PC-9 (cell line): ENCODE results near the gene LAG3. TPM values are rescaled to one million over a fixed set of nuclear protein-coding genes. Genes with fewer than 3 reads are reported as not detected.

Source experiments
- BruUV-seq: library from RNA; stranded (reverse); fragments of 400-500 nt; replicated peaks from 2 replicates; lab custom pipeline; 2021; lab: Mats Ljungman, UMichigan
- CTCF ChIA-PET: fragments of 300-600 bp; sonication (Branson Sonifier 250); formaldehyde crosslinking; loops from one replicate; lab custom pipeline; 2022; ENCODE audit warnings: antibody characterized with exemption; lab: Charles Lee
- POLR2A ChIA-PET: fragments of 300-600 bp; sonication (Branson Sonifier 250); formaldehyde crosslinking; loops from one replicate; lab custom pipeline; 2022; ENCODE audit warnings: antibody characterized with exemption; ENCODE audit not compliant: unreplicated experiment; lab: Charles Lee
- DNase-seq, 2 experiments: peaks; one replicate each; pipeline versions ENCODE4 v3.0.0 to v3.0.0-alpha.2; 2015 to 2022; ENCODE audit warnings: mixed read lengths in 1 of 2
- H2AFZ ChIP-seq: fragments of 200-600 bp; sonication (generic); 2 replicates; pipeline ENCODE4 v1.8.1; 2017; ENCODE audit warnings: antibody characterized with exemption
- H3F3A ChIP-seq: fragments of 200-600 bp; sonication (generic); 2 replicates; pipeline ENCODE4 v1.8.1; 2017; ENCODE audit warnings: antibody characterized with exemption, mild to moderate bottlenecking, low read depth; ENCODE audit not compliant: insufficient read depth
- H3K27ac ChIP-seq: fragments of 200-600 bp; sonication (generic); 2 replicates; pipeline ENCODE4 v1.6.1; 2016; ENCODE audit warnings: mixed run types
- H3K27me3 ChIP-seq: fragments of 200-600 bp; sonication (generic); 2 replicates; pipeline ENCODE4 v1.6.1; 2016; ENCODE audit warnings: low read depth, mixed run types; ENCODE audit not compliant: insufficient read depth
- H3K36me3 ChIP-seq: fragments of 200-600 bp; sonication (generic); 2 replicates; pipeline ENCODE4 v1.6.1; 2016; ENCODE audit warnings: low read depth, mixed run types
- H3K4me1 ChIP-seq: fragments of 200-600 bp; sonication (generic); replicated peaks from 2 replicates; pipeline ENCODE4 v1.6.1; 2016; ENCODE audit warnings: mixed run types; ENCODE audit not compliant: insufficient read depth
- H3K4me2 ChIP-seq: fragments of 200-600 bp; sonication (generic); 2 replicates; pipeline ENCODE4 v1.6.1; 2017; ENCODE audit warnings: mixed run types
- H3K4me3 ChIP-seq: fragments of 200-600 bp; sonication (generic); 2 replicates; pipeline ENCODE4 v1.6.1; 2016; ENCODE audit warnings: mixed run types
- H3K79me2 ChIP-seq: fragments of 200-600 bp; sonication (generic); 2 replicates; pipeline ENCODE4 v1.6.1; 2017; ENCODE audit warnings: low read depth, mixed run types
- H3K9me2 ChIP-seq: fragments of 200-600 bp; sonication (generic); 2 replicates; pipeline ENCODE4 v1.8.1; 2017; ENCODE audit warnings: mild to moderate bottlenecking; ENCODE audit not compliant: insufficient read depth
- H3K9me3 ChIP-seq: fragments of 200-600 bp; sonication (generic); 2 replicates; pipeline ENCODE4 v1.8.1; 2016; ENCODE audit warnings: low read depth; ENCODE audit not compliant: insufficient read depth
- H4K20me1 ChIP-seq: fragments of 200-600 bp; sonication (generic); 2 replicates; pipeline ENCODE4 v1.8.1; 2017; ENCODE audit not compliant: insufficient read depth
- CTCF ChIP-seq: fragments of 200-600 bp; sonication (generic); conservative IDR thresholded peaks from 2 replicates; pipeline ENCODE4 v1.6.1; 2017; ENCODE audit warnings: mixed run types, antibody characterized with exemption, mild to moderate bottlenecking, moderate library complexity
- EZH2 ChIP-seq: fragments of 200-600 bp; sonication (generic); IDR thresholded peaks from 2 replicates; pipeline ENCODE4 v1.8.0; 2017; ENCODE audit warnings: antibody characterized with exemption, low read depth
- intact Hi-C: fragments of 100-400 bp; cut with micrococcal nuclease; formaldehyde crosslinking; loops from one replicate; pipeline ENCODE4 v1.10.0; 2022; ENCODE audit not compliant: unreplicated experiment
- total RNA-seq: library from RNA; stranded (reverse); gene quantifications from 2 replicates; pipeline ENCODE4 v1.2.3, GENCODE V29; 2021

The LAG3 gene
- total RNA-seq, 1 experiment from 2014 or later: 10.5 TPM

- intact Hi-C loops: no loop called here
- no peaks in the 10 kb centered on the region for H3K36me3 ChIP-seq
- BruUV-seq: no TSS peak
- H3K4me1 ChIP-seq: peaks cover 2% of the 10 kb centered on the region
- ChIA-PET CTCF (interaction anchor here (0.6 kb wide), 1 partner anchor 241 kb away, joined by 3 read pairs; no protein-coding TSS in a partner anchor), POLR2A (interaction anchor here (0.5 to 0.6 kb wide), 2 partner anchors 51 to 84 kb away, joined by 3 to 5 read pairs; no protein-coding TSS in a partner anchor)
- peaks cover 7% of the 10 kb centered on the region for H4K20me1 ChIP-seq
- no peak overlapping the region for H3K27ac ChIP-seq
- peaks cover 27% of the 10 kb centered on the region for H3F3A ChIP-seq
- no peak for TF ChIP-seq CTCF
- no peak for TF ChIP-seq EZH2
- no peaks in the 10 kb centered on the region for H3K9me2 ChIP-seq
- H3K4me3 ChIP-seq: no peak overlapping the region
- DNase-seq: no peak
- no peaks in the 10 kb centered on the region for H3K9me3 ChIP-seq
- no peak overlapping the region for H3K4me2 ChIP-seq
- no peaks in the 10 kb centered on the region for H3K27me3 ChIP-seq
- no peak overlapping the region for H2AFZ ChIP-seq
- peaks cover 7% of the 10 kb centered on the region for H3K79me2 ChIP-seq
Measured at GRCh38 chr12:6773590-6774351, 1.5 kb downstream of the LAG3 start.

- ChIA-PET CTCF (no interaction called here), POLR2A (interaction anchor here (0.5 to 0.6 kb wide), 3 partner anchors 47 to 138 kb away, joined by 3 to 7 read pairs (median 3); no protein-coding TSS in a partner anchor)
- Histone ChIP-seq H3F3A (peaks cover 29% of the 10 kb centered on the region; the same call in 1 of the 2 replicates), H3K4me2 (no peak overlapping the region), H3K9me2 (no peaks in the 10 kb centered on the region), H3K9me3 (no peaks in the 10 kb centered on the region), H3K4me3 (no peak overlapping the region), H3K27me3 (no peaks in the 10 kb centered on the region), H3K79me2 (no peaks in the 10 kb centered on the region), H3K4me1 (no peaks in the 10 kb centered on the region), H3K36me3 (no peaks in the 10 kb centered on the region), H2AFZ (no peak overlapping the region), H3K27ac (no peak overlapping the region), H4K20me1 (no peaks in the 10 kb centered on the region; the same call in 1 of the 2 replicates)
- no TSS peak for BruUV-seq
- TF ChIP-seq CTCF: no peak
- no peak for TF ChIP-seq EZH2
- no peak for DNase-seq
- intact Hi-C loops: no loop called here
Measured at GRCh38 chr12:6774499-6775062, 2.3 kb downstream of the LAG3 start.

- Histone ChIP-seq H3K9me3 (no peaks in the 10 kb centered on the region), H3K9me2 (no peaks in the 10 kb centered on the region), H3K27me3 (no peaks in the 10 kb centered on the region), H3K36me3 (no peaks in the 10 kb centered on the region), H3F3A (peaks cover 21% of the 10 kb centered on the region; the same call in 1 of the 2 replicates), H3K79me2 (no peaks in the 10 kb centered on the region), H4K20me1 (no peaks in the 10 kb centered on the region; the same call in 1 of the 2 replicates), H3K4me3 (no peak overlapping the region), H3K4me2 (no peak overlapping the region), H3K27ac (no peak overlapping the region), H2AFZ (no peak overlapping the region), H3K4me1 (no peaks in the 10 kb centered on the region)
- ChIA-PET POLR2A (interaction anchor here (0.6 to 0.7 kb wide), 3 partner anchors 9 to 139 kb away, joined by 3 to 7 read pairs (median 4); partner anchors contain the start of gene PTMS), CTCF (interaction anchor here (0.7 to 1.1 kb wide), 2 partner anchors 8 to 64 kb away, joined by 3 to 4 read pairs; no protein-coding TSS in a partner anchor)
- DNase-seq: no peak
- intact Hi-C loops: no loop called here
- no peak for TF ChIP-seq CTCF
- no peak for TF ChIP-seq EZH2
- BruUV-seq: no TSS peak
Measured at GRCh38 chr12:6775185-6776174, 3.2 kb downstream of the LAG3 start.
